RCC 7860 (cell line): ENCODE data around the gene OPA3.

Source experiments
- DNase-seq: peaks from one replicate; pipeline ENCODE4 v3.0.0-alpha.2; 2015; ENCODE audit warnings: low spot score
- FAIRE-seq: peaks from 2 replicates; lab custom pipeline; 2012; peaks lifted over from hg19 to GRCh38; lab: Jason Lieb, UNC

The OPA3 gene

GRCh38 chr19:45568732-45569131, 15.9 kb downstream of the OPA3 start:
- DNase-seq (peak; percentile 48), FAIRE-seq (peak; percentile 75)

GRCh38 chr19:45567609-45568008, 17.0 kb downstream of the OPA3 start:
- FAIRE-seq (no peak), DNase-seq (no peak)

GRCh38 chr19:45564131-45564780, 20.3 kb downstream of the OPA3 start:
- DNase-seq (no peak), FAIRE-seq (no peak)

- DNase-seq (no peak), FAIRE-seq (no peak)
Measured at GRCh38 chr19:45560686-45561085, 23.9 kb downstream of the OPA3 start.

GRCh38 chr19:45560038-45560437, 24.6 kb downstream of the OPA3 start:
- DNase-seq (no peak), FAIRE-seq (no peak)

GRCh38 chr19:45558399-45558878, 26.2 kb downstream of the OPA3 start:
- no peak for FAIRE-seq
- DNase-seq, result peak; percentile 4

- FAIRE-seq, result no peak
- no peak for DNase-seq
Measured at GRCh38 chr19:45556835-45557234, 27.8 kb downstream of the OPA3 start.

GRCh38 chr19:45554481-45554880, 30.1 kb downstream of the OPA3 start:
- FAIRE-seq, result no peak

GRCh38 chr19:45553464-45553863, 31.1 kb downstream of the OPA3 start:
- DNase-seq (no peak), FAIRE-seq (no peak)

More at GRCh38 chr19:45554481-45554880, 30.1 kb downstream of the OPA3 start:
- DNase-seq, result no peak

- no peak for DNase-seq
- FAIRE-seq, result no peak
Measured at GRCh38 chr19:45547965-45548609, 36.5 kb downstream of the OPA3 start.

GRCh38 chr19:45547211-45547770, 37.3 kb downstream of the OPA3 start:
- FAIRE-seq (no peak), DNase-seq (no peak)

GRCh38 chr19:45542234-45542668, 42.4 kb downstream of the OPA3 start:
- no peak for FAIRE-seq
- no peak for DNase-seq

GRCh38 chr19:45539459-45539858, 45.1 kb downstream of the OPA3 start:
- FAIRE-seq (no peak), DNase-seq (no peak)

GRCh38 chr19:45531349-45531748, 53.3 kb downstream of the OPA3 start:
- DNase-seq, result no peak

GRCh38 chr19:45529420-45529785, 55.2 kb downstream of the OPA3 start:
- DNase-seq, result no peak
- no peak for FAIRE-seq

More at GRCh38 chr19:45531349-45531748, 53.3 kb downstream of the OPA3 start:
- FAIRE-seq, result no peak

GRCh38 chr19:45528744-45529419, 55.7 kb downstream of the OPA3 start:
- FAIRE-seq (no peak), DNase-seq (no peak)

GRCh38 chr19:45528149-45528743, 56.4 kb downstream of the OPA3 start:
- FAIRE-seq (no peak), DNase-seq (peak; percentile 17)

GRCh38 chr19:45527731-45528130, 56.9 kb downstream of the OPA3 start:
- no peak for FAIRE-seq
- no peak for DNase-seq

- DNase-seq (no peak), FAIRE-seq (no peak)
Measured at GRCh38 chr19:45526971-45527370, 57.6 kb downstream of the OPA3 start.

- no peak for FAIRE-seq
- no peak for DNase-seq
Measured at GRCh38 chr19:45526143-45526542, 58.5 kb downstream of the OPA3 start.

GRCh38 chr19:45524575-45525129, 60.0 kb downstream of the OPA3 start:
- FAIRE-seq (no peak), DNase-seq (no peak)
